Stimulated activated CD4-positive, alpha-beta T cell treated with anti-CD3 and anti-CD28 coated beads, Interleukin-4, amount 100 ng/mL, for 24 hours (primary cell): ENCODE data around the gene CARD6.
"Not testable (repeated sequence)": the region's sequence is repeated elsewhere in the genome, so short reads cannot be mapped to it uniquely, and the experiment has no call there.

Experiments used
- DNase-seq: peaks from one replicate; pipeline ENCODE4 v3.0.0-alpha.2; 2020

CARD6 gene

GRCh38 chr5:40873286-40873880, 32.2 kb downstream of the CARD6 start:
- no peak for DNase-seq

- DNase-seq = no peak
Measured at GRCh38 chr5:40875958-40876357, 34.8 kb downstream of the CARD6 start.

GRCh38 chr5:40877371-40877988, 36.3 kb downstream of the CARD6 start:
- peak; percentile 20 for DNase-seq

GRCh38 chr5:40879163-40879942, 38.2 kb downstream of the CARD6 start:
- no peak for DNase-seq

- no peak for DNase-seq
Measured at GRCh38 chr5:40882291-40882690, 41.1 kb downstream of the CARD6 start.

GRCh38 chr5:40883051-40883450, 41.9 kb downstream of the CARD6 start:
- not testable (repeated sequence) for DNase-seq

- not testable (repeated sequence) for DNase-seq
Measured at GRCh38 chr5:40895440-40896425, 54.6 kb downstream of the CARD6 start.

- peak; percentile 14 for DNase-seq
Measured at GRCh38 chr5:40904205-40904993, 63.2 kb downstream of the CARD6 start.

- no peak for DNase-seq
Measured at GRCh38 chr5:40904994-40905306, 63.8 kb downstream of the CARD6 start.

- DNase-seq = no peak
Measured at GRCh38 chr5:40906351-40906751, 65.2 kb downstream of the CARD6 start.

GRCh38 chr5:40909264-40909663, 68.1 kb downstream of the CARD6 start, which contains the start of gene C7:
C7 (plus strand) TSS chr5:40909497; CDS start chr5:40909611, 114 bp downstream.
- DNase-seq = no peak

GRCh38 chr5:40909723-40910122, 68.6 kb downstream of the CARD6 start:
- DNase-seq = no peak
